OCI-LY7 (cell line): ENCODE results near the gene FBN2. TPM values are rescaled to one million over a fixed set of nuclear protein-coding genes. Genes with fewer than 3 reads are reported as not detected.

Experiments
- BruUV-seq: library from RNA; stranded (reverse); fragments of 400-500 nt; replicated peaks from 2 replicates; lab custom pipeline; 2021; lab: Mats Ljungman, UMichigan
- CTCF ChIA-PET: fragments of 300-600 bp; sonication (Branson Sonifier 250); formaldehyde crosslinking; loops from one replicate; lab custom pipeline; 2022; ENCODE audit warnings: antibody characterized with exemption; ENCODE audit not compliant: unreplicated experiment; lab: Charles Lee
- POLR2A ChIA-PET: fragments of 300-600 bp; sonication (Branson Sonifier 250); formaldehyde crosslinking; loops from one replicate; lab custom pipeline; 2022; ENCODE audit warnings: antibody characterized with exemption; lab: Charles Lee
- DNase-seq: peaks from one replicate; pipeline ENCODE4 v3.0.0-alpha.2; 2015; ENCODE audit warnings: low spot score
- H2AFZ ChIP-seq: fragments of 200-600 bp; sonication (generic), shearing (Covaris generic); 2 replicates; pipeline ENCODE4 v1.6.1; 2014; ENCODE audit warnings: mild to moderate bottlenecking, antibody characterized with exemption, low read length, moderate library complexity
- H3K27ac ChIP-seq: fragments of 200-600 bp; sonication (generic); 2 replicates; pipeline ENCODE4 v1.5.1; 2014; ENCODE audit warnings: mixed run types, low read depth, mild to moderate bottlenecking, moderate library complexity, low read length, inconsistent platforms; ENCODE audit not compliant: poor library complexity, severe bottlenecking
- H3K36me3 ChIP-seq: fragments of 200-600 bp; sonication (generic); 2 replicates; pipeline ENCODE4 v1.6.1; 2014; ENCODE audit warnings: mild to moderate bottlenecking, antibody characterized with exemption, low read length, moderate library complexity, mixed read lengths; ENCODE audit not compliant: insufficient read depth
- H3K4me1 ChIP-seq: fragments of 200-600 bp; sonication (generic); 2 replicates; pipeline ENCODE4 v1.5.1; 2014; ENCODE audit warnings: mild to moderate bottlenecking, low read length; ENCODE audit not compliant: insufficient read depth, poor library complexity, severe bottlenecking
- H3K4me2 ChIP-seq: fragments of 200-600 bp; sonication (generic); 2 replicates; pipeline ENCODE4 v1.6.1; 2014; ENCODE audit warnings: mild to moderate bottlenecking, low read length
- H3K4me3 ChIP-seq: fragments of 200-600 bp; sonication (generic); 2 replicates; pipeline ENCODE4 v1.5.1; 2014; ENCODE audit warnings: mild to moderate bottlenecking, low read depth, low read length; ENCODE audit not compliant: poor library complexity, severe bottlenecking
- H3K79me2 ChIP-seq: fragments of 200-600 bp; sonication (generic); 2 replicates; pipeline ENCODE4 v1.6.1; 2016; ENCODE audit warnings: low read depth, mild to moderate bottlenecking, low read length, moderate library complexity, mixed read lengths; ENCODE audit not compliant: insufficient read depth
- H3K9me2 ChIP-seq: fragments of 200-600 bp; sonication (generic); 2 replicates; pipeline ENCODE4 v1.6.1; 2016; ENCODE audit warnings: mild to moderate bottlenecking, low read length, mixed read lengths; ENCODE audit not compliant: insufficient read depth
- H3K9me3 ChIP-seq: fragments of 200-600 bp; sonication (generic); 2 replicates; pipeline ENCODE4 v1.6.1; 2014; ENCODE audit warnings: mild to moderate bottlenecking, mixed run types, low read length, mixed read lengths
- H4K20me1 ChIP-seq: fragments of 200-600 bp; sonication (generic); 2 replicates; pipeline ENCODE4 v1.6.1; 2014; ENCODE audit warnings: mild to moderate bottlenecking, antibody characterized with exemption, low read length, moderate library complexity, mixed read lengths; ENCODE audit not compliant: insufficient read depth
- CTCF ChIP-seq: fragments of 200-600 bp; sonication (generic); conservative IDR thresholded peaks from 2 replicates; pipeline ENCODE4 v1.5.1; 2014; ENCODE audit warnings: mild to moderate bottlenecking, antibody characterized with exemption, low read length, moderate library complexity, mixed read lengths
- EZH2phosphoT487 ChIP-seq: fragments of 200-600 bp; sonication (generic); IDR thresholded peaks from 2 replicates; pipeline ENCODE4 v1.6.1; 2018; ENCODE audit warnings: low read depth, borderline replicate concordance, mild to moderate bottlenecking, mixed run types, antibody characterized with exemption, low read length, moderate library complexity, mixed read lengths
- intact Hi-C: fragments of 100-400 bp; cut with micrococcal nuclease; formaldehyde crosslinking; loops from one replicate; pipeline ENCODE4 v1.10.0; 2022; ENCODE audit not compliant: unreplicated experiment
- total RNA-seq, 2 experiments: library from RNA; depleted of rRNA in 1 of 2; stranded (reverse); fragments of >200 nt in 1 of 2; shearing (Covaris generic) in 1 of 2; gene quantifications; 2 replicates each; pipeline ENCODE4 v1.2.3, GENCODE V29; 2014 to 2022

The FBN2 gene
- total RNA-seq, 2 experiments from 2014 or later, result not detected

GRCh38 chr5:128422612-128423011 is 115.4 kb downstream of the FBN2 start:
- Histone ChIP-seq H2AFZ (no peak overlapping the region), H3K79me2 (no peaks in the 10 kb centered on the region), H3K9me2 (no peaks in the 10 kb centered on the region), H3K4me2 (no peak overlapping the region), H3K4me1 (no peaks in the 10 kb centered on the region), H3K4me3 (no peak overlapping the region), H3K27ac (no peak overlapping the region), H3K9me3 (no peaks in the 10 kb centered on the region), H4K20me1 (no peaks in the 10 kb centered on the region), H3K36me3 (no peaks in the 10 kb centered on the region)
- no peak for DNase-seq
- TF ChIP-seq CTCF (no peak), EZH2phosphoT487 (no peak)
- ChIA-PET CTCF (no interaction called here), POLR2A (interaction anchor here (1.1 kb wide), 1 partner anchor 1578 kb away, joined by 3 read pairs; no protein-coding TSS in a partner anchor)
- intact Hi-C loops, result no loop called here
- BruUV-seq, result no TSS peak

GRCh38 chr5:128414469-128414868 is 123.6 kb downstream of the FBN2 start:
- TF ChIP-seq EZH2phosphoT487 (no peak), CTCF (no peak)
- Histone ChIP-seq H3K36me3 (no peaks in the 10 kb centered on the region), H3K4me2 (no peak overlapping the region), H3K27ac (no peak overlapping the region), H2AFZ (no peak overlapping the region), H3K79me2 (no peaks in the 10 kb centered on the region), H4K20me1 (no peaks in the 10 kb centered on the region), H3K9me3 (no peaks in the 10 kb centered on the region), H3K4me1 (no peaks in the 10 kb centered on the region), H3K4me3 (no peak overlapping the region), H3K9me2 (no peaks in the 10 kb centered on the region)
- ChIA-PET CTCF (no interaction called here), POLR2A (interaction anchor here (0.6 to 0.7 kb wide), 2 partner anchors 62 to 767 kb away, joined by 3 read pairs; no protein-coding TSS in a partner anchor)
- intact Hi-C loops, result no loop called here
- BruUV-seq, result no TSS peak
- no peak for DNase-seq

GRCh38 chr5:128413356-128413755 is 124.7 kb downstream of the FBN2 start:
- Histone ChIP-seq H3K79me2 (no peaks in the 10 kb centered on the region), H3K4me3 (no peak overlapping the region), H2AFZ (no peak overlapping the region), H3K27ac (no peak overlapping the region), H3K9me3 (no peaks in the 10 kb centered on the region), H3K4me1 (no peaks in the 10 kb centered on the region), H4K20me1 (no peaks in the 10 kb centered on the region), H3K9me2 (no peaks in the 10 kb centered on the region), H3K4me2 (no peak overlapping the region), H3K36me3 (no peaks in the 10 kb centered on the region)
- BruUV-seq, result no TSS peak
- TF ChIP-seq EZH2phosphoT487 (no peak), CTCF (no peak)
- DNase-seq, result no peak
- intact Hi-C loops, result no loop called here
- ChIA-PET CTCF (no interaction called here), POLR2A (no interaction called here)
